ENCODE measurements around the gene CCDC3. TPM values are rescaled to one million over a fixed set of nuclear protein-coding genes. Genes with fewer than 3 reads are reported as not detected.

The CCDC3 gene
- total RNA-seq, 4 donors from 2014 or later = 6.1 to 57.4 (median 21.6) TPM

GRCh38 chr10:13047529-13048206, 46.2 kb upstream of the CCDC3 start:
- in situ Hi-C loops (cut with MboI; ENCODE audit: low sequenced_read_pairs in 4 of 4) = no loop called here
- DNase-seq = no peak
- TF ChIP-seq POLR2A (IDR thresholded peaks at IDR 0.05) = no peak
- TF ChIP-seq, protein P1, sequence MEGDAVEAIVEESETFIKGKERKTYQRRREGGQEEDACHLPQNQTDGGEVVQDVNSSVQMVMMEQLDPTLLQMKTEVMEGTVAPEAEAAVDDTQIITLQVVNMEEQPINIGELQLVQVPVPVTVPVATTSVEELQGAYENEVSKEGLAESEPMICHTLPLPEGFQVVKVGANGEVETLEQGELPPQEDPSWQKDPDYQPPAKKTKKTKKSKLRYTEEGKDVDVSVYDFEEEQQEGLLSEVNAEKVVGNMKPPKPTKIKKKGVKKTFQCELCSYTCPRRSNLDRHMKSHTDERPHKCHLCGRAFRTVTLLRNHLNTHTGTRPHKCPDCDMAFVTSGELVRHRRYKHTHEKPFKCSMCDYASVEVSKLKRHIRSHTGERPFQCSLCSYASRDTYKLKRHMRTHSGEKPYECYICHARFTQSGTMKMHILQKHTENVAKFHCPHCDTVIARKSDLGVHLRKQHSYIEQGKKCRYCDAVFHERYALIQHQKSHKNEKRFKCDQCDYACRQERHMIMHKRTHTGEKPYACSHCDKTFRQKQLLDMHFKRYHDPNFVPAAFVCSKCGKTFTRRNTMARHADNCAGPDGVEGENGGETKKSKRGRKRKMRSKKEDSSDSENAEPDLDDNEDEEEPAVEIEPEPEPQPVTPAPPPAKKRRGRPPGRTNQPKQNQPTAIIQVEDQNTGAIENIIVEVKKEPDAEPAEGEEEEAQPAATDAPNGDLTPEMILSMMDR (IDR thresholded peaks at IDR 0.05 in 4 of 5, conservative IDR thresholded peaks at IDR 0.05 in 1 of 5) = no peak
- intact Hi-C loops (cut with DNase I; ENCODE audit: low total_unique reads) = no loop called here
- H3K4me1 ChIP-seq = no peaks in the 10 kb centered on the region
- no peak overlapping the region for H3K4me3 ChIP-seq
- H3K27ac ChIP-seq = no peak overlapping the region
- ATAC-seq = no peak
- no peaks in the 10 kb centered on the region for H3K27me3 ChIP-seq
- H3K9me3 ChIP-seq = no peaks in the 10 kb centered on the region
- H3K36me3 ChIP-seq = no peaks in the 10 kb centered on the region

- Histone ChIP-seq H3K4me3 (no peak overlapping the region), H3K36me3 (no peaks in the 10 kb centered on the region), H3K4me1 (no peaks in the 10 kb centered on the region), H3K9me3 (no peaks in the 10 kb centered on the region), H3K27me3 (no peaks in the 10 kb centered on the region), H3K27ac (no peak overlapping the region)
- ATAC-seq = no peak
- TF ChIP-seq, protein P1 (IDR thresholded peaks at IDR 0.05 in 4 of 5, conservative IDR thresholded peaks at IDR 0.05 in 1 of 5) = no peak
- no peak for TF ChIP-seq POLR2A (IDR thresholded peaks at IDR 0.05)
- intact Hi-C loops (cut with DNase I; ENCODE audit: low total_unique reads) (no loop called here), in situ Hi-C loops (cut with MboI; ENCODE audit: low sequenced_read_pairs in 4 of 4) (no loop called here)
- DNase-seq = no peak
Observed at GRCh38 chr10:13046851-13047528, 45.5 kb upstream of the CCDC3 start.

DNA sequence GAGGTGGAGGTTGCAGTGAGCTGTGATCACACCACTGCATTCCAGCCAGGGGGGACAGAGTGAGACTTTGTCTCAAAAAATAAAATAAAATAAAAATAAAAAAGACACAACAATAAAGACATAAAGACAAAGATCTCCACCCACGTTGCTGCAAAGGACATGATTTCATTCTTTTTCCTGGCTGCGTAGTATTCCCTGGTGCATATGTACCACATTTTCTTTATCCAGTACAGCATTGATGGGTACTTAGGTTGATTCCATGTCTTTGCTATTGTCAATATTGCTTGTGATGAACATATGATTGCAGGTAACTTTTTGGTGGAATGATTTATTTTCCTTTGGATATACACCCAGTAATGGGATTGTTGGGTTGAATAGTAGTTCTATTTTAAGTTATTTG, 42.0 kb upstream of the CCDC3 start:
- H3K27ac ChIP-seq = no peak overlapping the region
- no peaks in the 10 kb centered on the region for H3K36me3 ChIP-seq
- no peak for DNase-seq
- no peaks in the 10 kb centered on the region for H3K9me3 ChIP-seq
- TF ChIP-seq, protein P1 (IDR thresholded peaks at IDR 0.05 in 4 of 5, conservative IDR thresholded peaks at IDR 0.05 in 1 of 5) = no peak
- intact Hi-C loops (cut with DNase I; ENCODE audit: low total_unique reads) (no loop called here), in situ Hi-C loops (cut with MboI; ENCODE audit: low sequenced_read_pairs in 4 of 4) (no loop called here)
- H3K4me3 ChIP-seq = no peak overlapping the region
- ATAC-seq = no peak
- H3K27me3 ChIP-seq = no peaks in the 10 kb centered on the region
- H3K4me1 ChIP-seq = no peaks in the 10 kb centered on the region

GRCh38 chr10:13039761-13040160, 38.2 kb upstream of the CCDC3 start:
- TF ChIP-seq, protein P1 (IDR thresholded peaks at IDR 0.05 in 4 of 5, conservative IDR thresholded peaks at IDR 0.05 in 1 of 5) = no peak
- TF ChIP-seq POLR2A (IDR thresholded peaks at IDR 0.05) = no peak
- no peak for ATAC-seq
- in situ Hi-C loops (cut with MboI; ENCODE audit: low sequenced_read_pairs in 4 of 4) = no loop called here

More at GRCh38 chr10:13039761-13040160, 38.2 kb upstream of the CCDC3 start:
- intact Hi-C loops (cut with DNase I; ENCODE audit: low total_unique reads) = no loop called here
- Histone ChIP-seq H3K27me3 (no peaks in the 10 kb centered on the region), H3K9me3 (no peaks in the 10 kb centered on the region), H3K36me3 (no peaks in the 10 kb centered on the region), H3K27ac (no peak overlapping the region), H3K4me3 (no peak overlapping the region), H3K4me1 (no peaks in the 10 kb centered on the region)
- no peak for DNase-seq
